Stimulated activated CD8-positive, alpha-beta memory T cell treated with anti-CD3 and anti-CD28 coated beads, Interleukin-12 subunit alpha, Interleukin-12 subunit beta, amount 100 ng/mL, for 4 hours (primary cell): Measurements from ENCODE around the gene HOXD8.
A peak's percentile ranks its signal among the peaks of the same experiment; 100 is the strongest.

ENCODE experiments used
- DNase-seq: peaks from one replicate; pipeline ENCODE4 v3.0.0-alpha.2; 2020; ENCODE audit warnings: low read depth

Gene HOXD8

DNA sequence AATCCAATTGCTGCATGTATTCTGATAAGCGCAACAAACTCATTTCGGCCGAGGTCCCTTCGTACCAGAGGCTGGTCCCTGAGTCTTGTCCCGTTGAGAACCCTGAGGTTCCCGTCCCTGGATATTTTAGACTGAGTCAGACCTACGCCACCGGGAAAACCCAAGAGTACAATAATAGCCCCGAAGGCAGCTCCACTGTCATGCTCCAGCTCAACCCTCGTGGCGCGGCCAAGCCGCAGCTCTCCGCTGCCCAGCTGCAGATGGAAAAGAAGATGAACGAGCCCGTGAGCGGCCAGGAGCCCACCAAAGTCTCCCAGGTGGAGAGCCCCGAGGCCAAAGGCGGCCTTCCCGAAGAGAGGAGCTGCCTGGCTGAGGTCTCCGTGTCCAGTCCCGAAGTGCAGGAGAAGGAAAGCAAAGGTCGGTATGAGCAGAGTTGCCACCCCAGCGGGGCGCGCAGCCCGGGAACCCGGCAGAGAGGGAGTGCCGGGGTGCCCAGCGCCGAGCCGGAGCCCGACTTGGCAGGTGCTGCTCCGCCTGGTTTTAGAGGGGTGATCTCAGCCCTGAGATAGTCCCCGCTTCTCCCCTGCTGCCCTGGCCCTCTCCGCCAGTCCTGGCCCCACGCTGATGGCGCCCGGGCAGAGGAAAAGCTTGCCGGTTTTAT is 12.2 kb upstream of the HOXD8 start:
- DNase-seq, result no peak

DNA sequence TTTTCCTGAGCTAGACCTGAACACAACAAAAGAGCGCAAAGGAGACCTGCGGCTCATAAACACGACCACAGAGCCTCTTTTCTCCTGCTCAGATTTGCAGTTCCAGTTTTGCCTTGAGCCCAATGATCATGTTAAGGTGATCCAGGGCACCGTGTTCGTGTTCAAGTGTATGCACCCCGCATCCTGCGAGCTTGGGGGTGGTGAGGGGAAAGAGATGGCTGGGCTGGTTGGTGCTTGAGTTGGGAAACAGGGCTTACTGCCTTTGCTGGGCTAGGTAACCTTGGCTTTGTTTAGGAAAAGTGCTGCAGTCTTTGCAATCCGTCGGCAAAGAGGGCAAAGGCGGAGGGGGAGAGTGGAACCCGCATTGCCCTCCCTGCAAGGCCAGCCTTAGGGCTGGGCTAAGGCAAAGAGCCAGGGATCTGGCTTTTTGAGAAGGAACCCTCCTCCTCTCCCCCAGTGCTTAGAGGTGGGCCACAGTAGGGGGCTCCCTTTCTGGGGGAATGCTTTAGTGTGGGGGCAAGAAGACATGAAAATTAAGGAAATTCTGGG is 11.6 kb upstream of the HOXD8 start:
- DNase-seq, result no peak

DNA sequence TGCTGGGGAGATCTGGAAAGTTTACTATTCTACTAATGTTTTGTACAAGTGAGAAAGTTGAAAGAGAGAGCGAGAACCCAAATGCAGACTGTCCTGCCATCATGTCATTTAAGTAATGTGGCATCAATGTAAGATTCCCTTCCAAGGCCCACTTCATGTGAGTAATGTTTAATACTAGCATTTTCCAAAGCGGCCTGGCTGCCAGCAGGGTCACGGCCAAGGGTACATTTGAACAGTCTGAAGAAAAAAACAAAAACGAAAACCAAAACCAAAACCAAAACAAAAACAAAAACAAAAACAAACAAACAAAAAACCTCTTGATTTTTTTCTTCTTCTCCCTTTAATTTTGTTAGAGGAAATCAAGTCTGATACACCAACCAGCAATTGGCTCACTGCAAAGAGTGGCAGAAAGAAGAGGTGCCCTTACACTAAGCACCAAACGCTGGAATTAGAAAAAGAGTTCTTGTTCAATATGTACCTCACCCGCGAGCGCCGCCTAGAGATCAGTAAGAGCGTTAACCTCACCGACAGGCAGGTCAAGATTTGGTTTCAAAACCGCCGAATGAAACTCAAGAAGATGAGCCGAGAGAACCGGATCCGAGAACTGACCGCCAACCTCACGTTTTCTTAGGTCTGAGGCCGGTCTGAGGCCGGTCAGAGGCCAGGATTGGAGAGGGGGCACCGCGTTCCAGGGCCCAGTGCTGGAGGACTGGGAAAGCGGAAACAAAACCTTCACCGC is 10.7 kb upstream of the HOXD8 start:
- DNase-seq, result no peak

DNA sequence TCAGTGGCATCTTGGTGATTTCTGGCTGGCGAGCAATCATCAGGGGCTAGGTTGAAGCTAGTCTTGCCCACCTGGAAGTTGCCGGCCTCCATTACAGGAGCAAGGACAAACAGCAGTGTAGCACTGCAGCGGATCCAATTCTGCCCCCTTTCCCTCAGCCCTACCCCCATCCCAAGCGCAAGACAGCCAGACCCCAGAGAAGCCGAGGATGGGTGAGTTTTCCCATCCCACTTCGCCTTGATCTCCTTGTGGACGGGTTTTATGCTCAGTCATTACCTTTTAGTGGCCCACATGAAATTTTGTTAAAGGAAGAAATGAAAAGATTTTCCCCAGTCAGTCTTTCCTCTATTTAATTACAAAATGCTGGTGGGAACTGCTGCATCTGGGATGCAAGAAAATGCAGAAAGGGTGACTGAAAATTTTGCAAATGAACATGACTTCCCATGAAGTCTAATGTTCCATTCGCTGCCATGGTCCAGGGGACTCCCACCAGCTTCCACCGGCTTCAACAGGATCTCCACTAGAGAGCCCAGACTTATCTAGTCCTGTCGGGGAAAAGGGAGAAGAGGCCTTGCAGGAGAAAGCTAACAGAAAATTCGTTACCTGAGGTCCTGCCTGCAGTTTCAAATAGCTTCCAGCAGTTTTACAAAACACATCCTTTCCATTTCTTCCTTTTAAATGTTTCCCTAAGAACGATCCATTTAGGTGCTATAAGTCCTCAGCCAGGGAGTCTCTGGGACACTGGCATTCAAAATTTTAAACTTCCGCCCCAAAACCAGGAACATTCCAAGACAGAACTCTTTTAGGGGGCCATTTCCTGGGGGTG is 8.9 kb upstream of the HOXD8 start:
- no peak for DNase-seq

DNA sequence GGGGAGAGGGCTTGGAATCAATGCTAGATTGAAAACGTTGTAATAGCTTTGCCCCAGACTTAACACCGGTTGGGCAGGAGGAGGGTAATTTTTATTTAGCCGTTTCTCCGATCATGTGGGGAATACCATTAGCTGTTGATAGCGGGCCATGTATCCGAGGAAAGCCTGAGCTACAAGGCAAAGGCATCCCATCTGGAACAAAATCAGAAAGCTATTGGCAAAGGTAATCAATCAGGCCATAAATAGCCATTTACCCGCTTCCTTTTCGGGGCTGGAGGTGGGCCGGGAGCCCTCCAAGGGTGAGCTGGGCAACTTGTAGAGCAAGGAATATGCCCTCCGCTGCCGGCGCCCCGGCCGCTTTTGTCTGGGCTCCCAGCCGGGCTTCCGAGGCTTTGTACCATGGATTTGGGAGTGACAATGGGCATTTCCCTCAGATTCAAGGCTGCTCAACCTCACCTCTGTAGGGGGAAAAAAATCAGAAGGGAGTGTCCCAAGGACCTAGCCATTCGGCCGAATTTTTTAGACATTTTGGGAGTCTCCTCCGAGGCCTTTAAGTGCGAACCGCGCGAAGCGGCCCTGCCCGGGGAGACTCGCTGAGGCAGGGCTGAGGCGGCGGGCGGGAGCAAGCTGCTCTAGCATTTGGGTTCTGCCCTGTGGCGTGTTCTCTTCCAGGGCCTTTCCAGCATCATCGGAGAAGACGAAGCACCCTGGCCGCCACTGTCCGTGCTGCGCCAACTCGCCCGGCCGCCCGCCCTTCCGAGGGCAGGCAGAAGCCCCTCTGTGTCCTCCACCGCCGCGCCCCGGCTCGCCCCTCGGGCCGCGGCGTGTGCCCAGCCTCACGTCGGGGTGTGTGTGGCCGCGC is 8.1 kb upstream of the HOXD8 start:
- no peak for DNase-seq

DNA sequence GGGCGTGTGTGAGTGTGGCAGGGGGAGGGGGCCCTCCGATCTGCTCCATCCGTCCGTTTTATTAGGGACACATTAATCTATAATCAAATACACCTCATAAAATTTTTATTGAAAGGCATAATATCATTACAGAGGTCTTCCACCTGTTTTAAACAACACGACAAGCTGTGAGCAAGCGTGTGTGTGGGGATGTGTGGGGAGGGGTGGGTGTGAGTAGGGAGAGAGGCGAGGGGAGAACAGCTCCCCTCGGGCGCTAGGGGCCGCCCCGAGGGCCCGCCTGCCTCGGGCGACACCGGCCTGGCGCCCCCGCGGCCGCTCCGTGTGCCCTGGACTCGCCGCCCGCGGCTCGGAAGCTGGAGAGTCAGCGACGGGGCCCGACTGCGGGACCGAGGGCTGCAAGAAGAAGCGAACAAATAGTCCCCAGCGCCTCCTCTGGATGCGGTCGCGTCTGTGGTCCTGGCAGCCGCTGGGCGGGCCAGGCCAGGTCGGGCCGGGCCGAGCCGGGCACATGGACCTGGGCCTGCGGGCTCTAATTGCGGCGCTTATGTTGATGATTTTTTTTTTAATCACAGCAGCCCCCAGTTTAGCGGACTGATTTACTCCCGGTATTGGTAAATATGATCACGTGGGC is 7.3 kb upstream of the HOXD8 start:
- DNase-seq, result no peak

DNA sequence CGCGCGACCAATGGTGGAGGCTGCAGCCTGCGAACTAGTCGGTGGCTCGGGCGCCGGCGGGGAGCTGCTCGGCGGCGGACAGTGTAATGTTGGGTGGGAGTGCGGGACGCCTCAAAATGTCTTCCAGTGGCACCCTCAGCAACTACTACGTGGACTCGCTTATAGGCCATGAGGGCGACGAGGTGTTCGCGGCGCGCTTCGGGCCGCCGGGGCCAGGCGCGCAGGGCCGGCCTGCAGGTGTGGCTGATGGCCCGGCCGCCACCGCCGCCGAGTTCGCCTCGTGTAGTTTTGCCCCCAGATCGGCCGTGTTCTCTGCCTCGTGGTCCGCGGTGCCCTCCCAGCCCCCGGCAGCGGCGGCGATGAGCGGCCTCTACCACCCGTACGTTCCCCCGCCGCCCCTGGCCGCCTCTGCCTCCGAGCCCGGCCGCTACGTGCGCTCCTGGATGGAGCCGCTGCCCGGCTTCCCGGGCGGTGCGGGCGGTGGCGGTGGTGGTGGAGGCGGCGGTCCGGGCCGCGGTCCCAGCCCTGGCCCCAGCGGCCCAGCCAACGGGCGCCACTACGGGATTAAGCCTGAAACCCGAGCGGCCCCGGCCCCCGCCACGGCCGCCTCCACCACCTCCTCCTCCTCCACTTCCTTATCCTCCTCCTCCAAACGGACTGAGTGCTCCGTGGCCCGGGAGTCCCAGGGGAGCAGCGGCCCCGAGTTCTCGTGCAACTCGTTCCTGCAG is 6.7 kb upstream of the HOXD8 start, which contains the start of gene HOXD9:
Gene HOXD9, plus strand, starts transcription at position 37 of the 728 bp plus-strand sequence. Its CDS starts 50 bp downstream, at position 87.
- no peak for DNase-seq

DNA sequence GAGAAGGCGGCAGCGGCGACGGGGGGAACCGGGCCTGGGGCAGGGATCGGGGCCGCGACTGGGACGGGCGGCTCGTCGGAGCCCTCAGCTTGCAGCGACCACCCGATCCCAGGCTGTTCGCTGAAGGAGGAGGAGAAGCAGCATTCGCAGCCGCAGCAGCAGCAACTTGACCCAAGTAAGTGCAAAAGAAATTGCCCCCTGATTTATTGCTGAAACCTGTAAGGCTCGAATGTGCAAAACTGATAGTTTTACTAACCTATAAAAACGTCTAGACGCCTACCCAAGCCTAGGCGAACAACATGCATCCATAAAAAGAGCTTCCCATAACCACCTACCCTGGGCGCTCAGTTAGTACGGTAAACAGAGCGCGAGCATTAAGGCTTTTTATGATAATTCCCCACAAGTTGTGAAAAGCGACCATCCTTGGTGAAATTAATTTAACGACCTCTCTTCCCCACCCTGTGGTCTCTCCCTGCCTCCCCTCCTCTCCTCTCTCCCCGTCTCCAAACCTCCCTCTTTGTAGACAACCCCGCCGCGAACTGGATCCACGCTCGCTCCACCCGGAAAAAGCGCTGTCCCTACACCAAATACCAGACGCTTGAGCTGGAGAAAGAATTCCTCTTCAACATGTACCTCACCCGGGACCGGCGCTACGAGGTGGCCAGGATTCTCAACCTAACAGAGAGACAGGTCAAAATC is 5.9 kb upstream of the HOXD8 start:
- DNase-seq, result no peak

DNA sequence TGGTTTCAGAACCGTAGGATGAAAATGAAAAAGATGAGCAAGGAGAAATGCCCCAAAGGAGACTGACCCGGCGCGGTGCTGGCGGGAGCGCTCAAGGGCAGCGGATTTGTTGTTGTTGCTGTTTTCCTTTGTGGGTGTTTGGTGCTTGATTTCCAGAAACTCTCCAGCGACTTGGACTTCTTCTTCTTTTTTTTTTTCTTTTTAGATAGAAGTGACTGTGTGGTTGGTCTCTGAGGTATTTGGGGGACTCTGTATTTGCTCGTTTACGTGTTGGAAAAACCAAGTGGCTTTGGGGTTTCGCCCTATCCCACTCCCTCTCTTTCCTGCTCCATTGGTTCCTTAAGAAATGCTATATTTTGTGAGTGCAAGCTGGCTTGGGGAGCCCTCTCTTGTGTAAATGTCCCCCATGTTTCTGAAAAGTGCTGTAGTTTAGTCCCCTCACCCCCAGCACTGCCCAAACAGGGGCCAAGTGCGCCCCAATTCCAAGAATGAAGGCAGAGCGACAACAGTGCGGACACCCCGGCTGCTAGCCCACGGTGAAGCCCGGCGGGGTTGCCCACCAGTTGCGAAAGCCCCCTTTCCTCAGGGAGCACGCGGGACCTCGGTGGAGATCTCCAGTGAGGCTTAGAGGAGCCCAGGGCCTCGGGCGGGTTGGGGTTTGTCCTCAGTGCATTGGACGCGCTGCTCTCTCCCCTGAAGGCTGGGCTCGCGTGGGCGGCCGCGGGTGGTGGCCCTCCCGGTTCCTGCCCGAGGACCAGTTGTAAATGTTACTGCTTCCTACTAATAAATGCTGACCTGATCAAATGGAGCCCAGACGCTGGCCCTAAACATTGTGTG is 5.2 kb upstream of the HOXD8 start:
- no peak for DNase-seq

DNA sequence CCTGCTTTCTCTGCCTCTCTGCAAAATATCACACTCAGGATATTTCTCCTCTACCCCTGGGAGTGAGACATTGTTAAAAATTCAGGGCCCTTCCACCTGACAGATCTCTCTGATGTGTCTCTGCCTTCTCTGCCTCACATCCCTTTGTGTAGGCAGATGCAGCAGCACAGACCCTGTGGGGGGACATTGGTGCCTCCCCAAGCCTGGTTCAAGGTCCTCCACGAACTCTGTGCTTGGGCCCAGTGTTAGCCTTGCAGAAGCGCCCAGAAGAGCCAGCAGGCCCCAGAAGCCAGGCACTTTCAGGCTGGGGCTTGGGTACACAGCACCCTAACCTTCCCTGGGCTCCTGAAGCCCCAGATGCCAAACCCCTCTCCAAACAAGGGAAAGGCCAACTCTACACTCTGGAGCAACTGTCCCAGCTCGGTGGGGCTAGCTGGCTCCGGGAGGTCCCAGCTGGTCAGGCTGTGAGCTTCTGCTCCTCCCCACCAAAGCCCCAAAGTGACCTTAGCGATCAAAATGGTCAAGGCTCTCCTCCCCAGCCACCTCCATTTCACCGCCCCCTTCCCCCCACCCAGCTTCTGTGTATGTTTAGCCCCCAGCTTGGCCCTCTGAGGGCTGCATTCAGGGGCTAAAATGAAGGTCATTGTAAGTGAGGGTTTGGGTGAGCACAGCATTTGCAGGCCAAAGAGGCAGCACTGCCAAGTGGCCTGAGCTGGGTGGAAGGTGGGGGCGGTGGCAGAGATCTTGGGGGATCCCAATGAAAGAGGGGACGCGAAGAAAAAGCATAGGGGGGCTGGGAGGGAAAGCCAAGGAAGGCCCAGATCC is 4.3 kb upstream of the HOXD8 start:
- no peak for DNase-seq

DNA sequence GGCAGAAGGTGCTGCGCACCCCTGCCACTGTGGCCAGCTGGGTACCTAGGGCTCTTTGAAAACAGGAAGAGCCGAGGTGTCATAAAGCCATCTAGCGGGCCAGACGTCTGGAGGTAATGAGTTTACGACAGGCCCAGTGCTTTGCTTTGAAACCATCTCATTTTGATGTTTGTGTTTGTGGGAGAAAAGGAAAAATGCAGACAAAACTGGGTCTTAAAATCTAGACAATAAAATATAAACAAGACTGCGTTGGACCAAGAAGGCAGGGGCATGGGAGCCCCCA is 3.8 kb upstream of the HOXD8 start:
- DNase-seq, result no peak

DNA sequence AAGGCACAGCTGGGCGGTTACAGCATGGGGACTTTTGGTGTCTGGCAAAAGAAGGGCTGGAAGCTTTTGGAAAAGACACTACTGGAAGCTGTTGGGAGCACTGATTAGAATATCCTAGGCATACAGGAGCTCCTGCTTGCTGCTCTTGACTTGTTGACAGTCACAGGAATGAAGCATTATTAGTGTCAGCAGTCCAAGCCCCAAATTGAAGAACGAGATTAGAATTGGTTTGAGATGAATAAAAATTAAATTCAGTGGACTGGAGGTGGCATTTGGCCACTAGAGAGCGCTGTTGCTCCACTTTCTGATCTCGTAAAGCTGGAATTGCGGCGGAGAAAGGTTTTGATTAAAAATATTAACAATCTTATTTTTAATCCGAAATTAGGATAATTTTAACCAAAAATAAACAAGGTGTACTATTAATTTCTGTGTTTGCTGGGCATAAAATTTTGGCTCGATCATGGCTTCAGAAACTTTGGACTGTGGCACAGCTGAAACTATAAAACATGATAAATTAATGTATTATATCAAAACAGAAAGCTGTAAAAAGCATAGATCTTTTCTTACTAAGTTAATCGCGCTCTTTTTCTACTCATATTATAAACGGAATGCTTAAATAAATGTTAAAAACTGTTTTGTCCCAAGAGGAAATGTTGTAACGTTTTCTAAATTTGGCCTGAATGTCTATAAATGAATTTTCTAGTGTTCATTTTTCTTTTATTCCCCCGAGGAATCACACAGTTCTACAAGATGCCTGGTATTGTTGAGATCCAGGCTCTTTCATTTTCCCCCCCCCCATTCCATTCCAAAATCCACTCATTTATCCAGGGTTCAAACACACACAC is 2.4 kb upstream of the HOXD8 start:
- peak; percentile 25 for DNase-seq

DNA sequence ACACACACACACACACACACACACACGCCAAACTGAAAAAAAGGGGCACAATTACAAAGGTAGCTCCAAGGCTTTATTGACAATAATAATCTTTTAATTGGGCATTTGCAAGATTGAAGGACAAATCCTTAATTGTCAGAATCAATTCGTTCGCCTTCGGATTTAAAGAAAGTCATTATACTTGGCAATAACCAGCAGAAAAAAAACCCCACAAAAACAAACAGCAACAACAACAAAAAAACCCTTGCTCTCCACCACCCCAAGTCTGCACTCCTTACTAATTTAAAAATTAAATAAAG is 1.8 kb upstream of the HOXD8 start:
- no peak for DNase-seq

DNA sequence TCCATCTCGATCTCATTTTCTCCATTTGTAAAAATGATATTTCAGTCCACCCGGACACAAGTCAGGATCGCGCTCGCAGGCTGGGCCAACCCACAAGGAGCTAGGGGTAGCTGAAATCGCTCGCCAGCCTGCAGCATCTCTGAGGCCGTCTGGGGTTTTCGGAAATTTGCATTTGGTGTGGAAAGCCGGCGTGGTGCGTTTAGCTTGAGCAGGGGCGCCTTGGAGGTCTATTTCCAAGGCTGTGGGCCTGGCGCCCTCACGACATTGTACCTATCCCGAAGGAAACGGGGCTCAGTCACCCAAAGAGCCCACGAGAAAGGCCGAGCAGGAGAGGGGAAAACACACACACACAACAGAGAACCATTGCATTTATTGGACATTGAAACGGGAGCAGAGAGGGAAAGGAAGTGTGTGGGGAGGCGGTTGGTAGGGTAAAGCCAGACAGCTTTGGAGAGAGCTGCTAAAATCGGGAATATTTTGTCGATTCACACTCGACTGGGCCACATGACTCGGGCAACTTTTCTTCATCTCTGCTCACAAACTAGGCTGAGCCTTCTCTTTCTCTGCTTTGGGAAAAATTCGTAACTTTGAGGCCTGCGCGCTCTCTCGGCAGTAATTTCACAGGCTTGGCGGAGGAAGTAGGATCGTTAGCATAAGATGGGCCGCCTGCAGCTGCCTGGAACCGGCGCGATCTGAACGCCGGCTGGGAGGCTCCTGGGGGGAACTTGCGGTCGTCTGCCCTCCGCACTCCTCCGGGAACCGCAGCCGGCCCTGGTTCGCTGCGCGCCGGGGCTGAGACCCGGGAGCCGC is 1.1 kb upstream of the HOXD8 start:
- no peak for DNase-seq

DNA sequence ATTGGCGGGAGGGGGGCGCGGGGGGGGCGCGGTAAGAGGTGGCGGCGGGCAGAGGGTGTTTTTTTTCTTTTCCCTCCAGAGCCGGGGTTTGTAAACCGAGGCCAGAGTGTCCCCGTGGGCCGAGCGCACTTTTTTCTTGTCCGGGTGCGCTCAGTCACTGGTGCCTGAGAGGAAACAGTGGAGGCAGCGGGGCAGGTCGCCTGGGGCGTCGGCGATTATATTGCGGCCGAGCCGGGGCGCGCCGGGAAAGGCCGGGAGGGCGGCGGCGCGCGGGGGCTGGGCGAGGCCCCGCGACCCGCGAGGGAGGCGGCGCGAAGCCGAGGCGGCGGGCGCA is 275 bp downstream of the HOXD8 start:
- no peak for DNase-seq

DNA sequence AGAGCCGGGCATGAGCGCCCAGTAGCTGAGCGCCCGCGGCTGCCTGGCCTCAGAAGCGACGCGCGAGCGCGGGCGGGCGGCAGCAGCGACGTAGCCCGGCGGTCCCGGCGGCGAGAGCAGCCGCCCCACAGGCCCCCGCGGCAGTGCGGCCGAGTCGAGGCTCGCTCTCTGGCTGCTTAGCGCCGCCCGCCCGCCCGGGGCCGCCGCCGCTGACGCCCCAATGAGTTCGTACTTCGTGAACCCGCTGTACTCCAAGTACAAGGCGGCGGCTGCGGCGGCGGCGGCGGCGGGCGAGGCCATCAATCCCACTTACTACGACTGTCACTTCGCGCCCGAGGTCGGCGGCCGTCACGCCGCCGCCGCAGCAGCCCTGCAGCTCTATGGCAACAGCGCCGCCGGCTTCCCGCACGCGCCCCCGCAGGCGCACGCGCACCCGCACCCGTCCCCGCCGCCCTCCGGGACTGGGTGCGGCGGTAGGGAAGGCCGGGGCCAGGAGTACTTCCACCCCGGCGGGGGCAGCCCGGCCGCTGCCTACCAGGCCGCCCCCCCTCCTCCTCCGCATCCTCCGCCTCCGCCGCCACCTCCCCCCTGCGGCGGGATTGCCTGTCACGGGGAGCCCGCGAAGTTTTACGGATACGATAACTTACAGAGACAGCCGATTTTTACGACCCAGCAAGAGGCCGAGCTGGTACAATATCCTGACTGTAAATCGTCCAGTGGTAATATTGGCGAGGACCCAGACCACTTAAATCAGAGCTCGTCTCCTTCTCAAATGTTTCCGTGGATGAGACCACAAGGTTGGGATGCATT is 847 bp downstream of the HOXD8 start:
- no peak for DNase-seq
